SK-N-SH treated with all-trans-retinoic acid at 6 μM for 48 hours (cell line): Measurements from ENCODE around the gene TCF12.

ENCODE experiments used
- BACH2 ChIP-seq: fragments of 250-450 bp; sonication (Bioruptor Pico); IDR thresholded peaks from 2 replicates; pipeline ENCODE4 v1.9.0; 2021; ENCODE audit warnings: mild to moderate bottlenecking, borderline replicate concordance
- CREB5 ChIP-seq: fragments of 250-450 bp; sonication (Bioruptor Pico); IDR thresholded peaks from 2 replicates; pipeline ENCODE4 v1.5.1; 2020; ENCODE audit warnings: low read depth, mild to moderate bottlenecking, moderate library complexity
- CSRNP3 ChIP-seq: fragments of 250-450 bp; sonication (Bioruptor Pico); IDR thresholded peaks from 2 replicates; pipeline ENCODE4 v1.5.1; 2021; ENCODE audit warnings: mild to moderate bottlenecking, moderate library complexity
- PPARA ChIP-seq: fragments of 250-450 bp; sonication (Bioruptor Pico); IDR thresholded peaks from 2 replicates; pipeline ENCODE4 v1.5.0; 2020; ENCODE audit warnings: mild to moderate bottlenecking, borderline replicate concordance
- RARB ChIP-seq: fragments of 250-450 bp; sonication (Bioruptor Pico); IDR thresholded peaks from 2 replicates; pipeline ENCODE4 v1.8.0; 2021; ENCODE audit warnings: mild to moderate bottlenecking, moderate library complexity
- ZNF565 ChIP-seq: fragments of 450-650 bp; formaldehyde crosslinking; conservative IDR thresholded peaks from 2 replicates; pipeline ENCODE4 v1.5.0; 2020; ENCODE audit warnings: low read depth, mild to moderate bottlenecking, moderate library complexity
- TF ChIP-seq, protein P1 (sequence below): fragments of 250-450 bp; sonication (Bioruptor Pico); IDR thresholded peaks from 2 replicates; pipeline ENCODE4 v1.8.0; 2020; ENCODE audit warnings: mild to moderate bottlenecking, moderate library complexity, borderline replicate concordance

DNA sequence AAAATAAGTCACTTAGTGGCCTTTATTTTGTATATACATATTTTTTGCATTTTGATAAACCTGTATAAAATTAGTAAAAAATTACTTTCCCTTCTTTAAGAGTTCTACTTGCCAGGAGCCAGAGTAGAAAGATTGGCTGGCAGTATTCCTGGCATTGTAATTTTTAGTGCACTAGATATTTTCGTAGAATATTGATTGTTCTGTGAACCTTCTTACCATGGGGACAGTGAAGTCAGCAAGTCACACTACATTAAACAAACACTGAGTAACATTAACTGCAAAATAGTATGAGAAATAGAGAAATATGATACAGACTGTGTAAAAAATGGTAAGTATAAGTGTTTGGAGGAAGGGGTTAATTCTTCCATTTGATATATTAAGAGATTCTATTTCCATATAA lies 26.0 kb downstream of the TCF12 start:
- TF ChIP-seq ZNF565 (CRISPR knock-in tag) (no peak), CSRNP3 (CRISPR knock-in tag) (no peak), RARB (CRISPR knock-in tag) (no peak), BACH2 (no peak), CREB5 (CRISPR knock-in tag) (no peak), PPARA (CRISPR knock-in tag) (no peak)
- TF ChIP-seq, protein P1, sequence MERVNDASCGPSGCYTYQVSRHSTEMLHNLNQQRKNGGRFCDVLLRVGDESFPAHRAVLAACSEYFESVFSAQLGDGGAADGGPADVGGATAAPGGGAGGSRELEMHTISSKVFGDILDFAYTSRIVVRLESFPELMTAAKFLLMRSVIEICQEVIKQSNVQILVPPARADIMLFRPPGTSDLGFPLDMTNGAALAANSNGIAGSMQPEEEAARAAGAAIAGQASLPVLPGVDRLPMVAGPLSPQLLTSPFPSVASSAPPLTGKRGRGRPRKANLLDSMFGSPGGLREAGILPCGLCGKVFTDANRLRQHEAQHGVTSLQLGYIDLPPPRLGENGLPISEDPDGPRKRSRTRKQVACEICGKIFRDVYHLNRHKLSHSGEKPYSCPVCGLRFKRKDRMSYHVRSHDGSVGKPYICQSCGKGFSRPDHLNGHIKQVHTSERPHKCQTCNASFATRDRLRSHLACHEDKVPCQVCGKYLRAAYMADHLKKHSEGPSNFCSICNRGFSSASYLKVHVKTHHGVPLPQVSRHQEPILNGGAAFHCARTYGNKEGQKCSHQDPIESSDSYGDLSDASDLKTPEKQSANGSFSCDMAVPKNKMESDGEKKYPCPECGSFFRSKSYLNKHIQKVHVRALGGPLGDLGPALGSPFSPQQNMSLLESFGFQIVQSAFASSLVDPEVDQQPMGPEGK (CRISPR knock-in tag), result no peak
